Muscle layer of colon (tissue), 2 donors: ENCODE results near the gene MYCN.

ENCODE experiments used
- H3K27ac ChIP-seq: one replicate; pipeline ENCODE4 v1.7.0; 2013; ENCODE audit warnings: low read depth, mild to moderate bottlenecking, low read length, moderate library complexity
- H3K27me3 ChIP-seq, 2 donors: one replicate each; pipeline ENCODE4 v1.7.0; 2013; ENCODE audit warnings: low read length in 2 of 2, mild to moderate bottlenecking in 2 of 2; ENCODE audit not compliant: insufficient read depth in 2 of 2, control insufficient read depth in 1 of 2
- H3K36me3 ChIP-seq: one replicate; pipeline ENCODE4 v1.7.0; 2013; ENCODE audit warnings: mild to moderate bottlenecking, low read length; ENCODE audit not compliant: insufficient read depth
- H3K4me1 ChIP-seq: one replicate; pipeline ENCODE4 v1.7.0; 2013; ENCODE audit warnings: mild to moderate bottlenecking, low read length; ENCODE audit not compliant: insufficient read depth
- H3K4me3 ChIP-seq, 2 donors: one replicate each; pipeline ENCODE4 v1.7.0; 2013; ENCODE audit warnings: low read length in 2 of 2, low read depth in 1 of 2, mild to moderate bottlenecking in 1 of 2, moderate library complexity in 1 of 2
- H3K9ac ChIP-seq: one replicate; pipeline ENCODE4 v1.7.0; 2013; ENCODE audit warnings: low read length
- H3K9me3 ChIP-seq: one replicate; pipeline ENCODE4 v1.7.0; 2013; ENCODE audit warnings: mild to moderate bottlenecking, low read length
- donor health status: abdominal sarcoma.
- donor health status: Adenocarcinoma of cecum.

Gene MYCN

DNA sequence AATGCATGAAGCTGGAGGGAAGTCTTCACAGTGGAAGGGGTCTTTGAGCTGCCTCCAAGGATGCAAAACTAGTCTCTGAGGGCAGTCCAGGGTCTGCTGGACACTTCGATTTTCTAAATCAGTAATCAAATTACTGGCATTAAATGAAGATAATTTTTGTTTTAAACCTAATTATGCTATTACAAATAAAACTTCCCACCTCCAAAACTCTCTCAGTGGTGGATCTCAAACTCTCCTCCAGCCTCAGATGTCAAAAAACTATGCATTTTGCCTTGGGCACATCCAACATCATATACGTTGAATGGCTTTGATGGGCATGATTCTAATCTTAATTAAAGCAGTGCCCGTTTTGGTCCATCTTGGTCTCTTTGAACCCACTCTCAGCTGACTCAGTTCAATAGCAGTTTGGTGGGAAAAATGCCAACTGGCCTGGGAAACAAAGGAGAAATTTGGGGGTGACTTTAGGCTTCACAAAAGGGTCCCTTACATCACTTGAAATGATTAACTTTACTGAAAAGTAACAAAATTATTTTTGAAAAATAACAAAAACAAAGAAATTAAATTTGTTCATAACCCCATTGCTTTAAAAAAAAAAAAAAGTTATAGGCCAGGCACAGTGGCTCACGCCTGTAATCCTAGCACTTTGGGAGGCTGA is 5.9 kb upstream of the MYCN start:
- no peak overlapping the region for H3K4me3 ChIP-seq
- H3K36me3 ChIP-seq, result no peaks in the 10 kb centered on the region
- H3K9ac ChIP-seq, result no peak overlapping the region

DNA sequence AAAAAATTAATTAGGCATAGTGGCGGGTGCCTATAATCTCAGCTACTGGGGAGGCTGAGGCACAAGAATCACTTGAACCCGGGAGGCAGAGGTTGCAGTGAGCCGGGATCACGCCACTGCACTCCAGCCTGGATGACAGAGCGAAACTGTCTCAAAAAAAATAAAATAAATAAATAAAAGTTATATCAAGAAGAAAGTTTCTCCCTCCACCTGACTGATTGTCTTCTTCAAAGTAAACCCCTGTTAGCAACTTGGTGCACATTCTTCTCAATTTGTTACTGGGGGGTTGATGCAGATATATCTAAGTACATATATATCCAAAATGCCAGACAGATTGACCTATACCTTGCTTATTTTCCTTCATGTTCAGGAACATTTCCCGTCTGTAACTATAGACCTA is 5.2 kb upstream of the MYCN start:
- peaks cover 3% of the 10 kb centered on the region for H3K4me1 ChIP-seq
- no peak overlapping the region for H3K9ac ChIP-seq
- peaks cover 0 to 4% of the 10 kb centered on the region in 2 donors for H3K27me3 ChIP-seq
- no peak overlapping the region for H3K4me3 ChIP-seq
- no peaks in the 10 kb centered on the region for H3K36me3 ChIP-seq
- H3K9me3 ChIP-seq, result no peaks in the 10 kb centered on the region
- no peak overlapping the region for H3K27ac ChIP-seq

More for the DNA sequence above, 5.9 kb upstream of the MYCN start:
- H3K9me3 ChIP-seq, result no peaks in the 10 kb centered on the region
- no peak overlapping the region for H3K27ac ChIP-seq
- H3K27me3 ChIP-seq, result no peaks in the 10 kb centered on the region
- peaks cover 2% of the 10 kb centered on the region for H3K4me1 ChIP-seq

DNA sequence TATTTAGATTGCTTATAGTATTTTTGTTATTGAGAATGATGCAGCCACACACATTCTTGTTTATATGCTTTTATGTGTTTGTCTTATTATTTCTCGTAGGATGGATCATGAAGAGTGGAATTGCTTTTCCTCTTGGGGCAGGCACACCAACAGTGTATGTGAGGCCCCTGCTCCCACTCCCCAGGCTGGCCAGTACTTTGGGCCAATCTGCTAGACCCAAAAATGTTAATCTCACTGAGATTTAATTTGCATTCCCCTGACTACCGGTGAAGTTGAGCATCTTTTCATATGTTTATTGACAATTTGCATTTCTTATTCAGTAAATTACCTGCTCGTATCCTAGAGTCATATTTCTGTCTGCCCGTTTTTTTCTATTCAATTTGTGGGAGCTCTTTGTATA is 4.7 kb upstream of the MYCN start:
- peaks cover 4% of the 10 kb centered on the region for H3K4me1 ChIP-seq
- no peak overlapping the region for H3K9ac ChIP-seq
- no peak overlapping the region for H3K4me3 ChIP-seq
- H3K27ac ChIP-seq, result no peak overlapping the region
- no peaks in the 10 kb centered on the region for H3K36me3 ChIP-seq
- peaks cover 0 to 9% of the 10 kb centered on the region in 2 donors for H3K27me3 ChIP-seq
- H3K9me3 ChIP-seq, result no peaks in the 10 kb centered on the region

DNA sequence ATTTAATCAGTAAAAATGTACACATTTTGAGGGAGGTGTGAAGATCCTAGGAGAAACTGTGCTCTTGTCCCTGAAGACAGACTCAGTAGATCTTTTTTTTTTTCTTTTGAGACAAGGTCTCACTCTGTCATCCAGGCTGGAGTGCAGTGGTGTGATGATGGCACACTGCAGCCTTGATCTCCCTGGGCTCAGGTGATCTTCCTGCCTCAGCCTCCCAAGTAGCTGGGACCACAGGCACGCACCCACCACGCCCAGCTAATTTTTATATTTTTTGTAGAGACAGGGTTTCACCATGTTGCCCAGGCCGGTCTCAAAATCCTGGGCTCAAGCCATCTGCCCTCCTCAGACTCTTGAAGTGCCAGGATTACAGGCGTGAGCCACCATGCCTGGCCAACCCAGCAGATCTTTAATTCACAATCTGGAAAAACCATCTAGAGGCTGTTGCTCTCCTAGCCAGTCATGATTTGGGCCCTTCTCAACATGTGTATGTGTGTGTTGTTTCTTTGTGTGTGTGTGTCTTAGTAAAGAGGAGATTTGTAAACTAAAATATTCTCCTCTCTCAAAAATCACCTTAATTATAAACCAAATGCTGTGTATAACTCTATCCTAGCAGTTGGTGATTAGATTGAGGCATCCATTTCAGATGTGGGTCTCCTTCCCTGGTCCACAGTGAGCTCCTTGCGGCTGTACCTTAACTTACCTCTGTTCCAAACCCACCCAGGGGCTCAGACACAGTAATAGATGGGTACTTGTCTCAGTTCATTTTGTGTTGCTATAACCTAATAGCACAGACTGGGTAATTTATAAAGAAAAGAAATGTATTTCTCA is 3.9 kb upstream of the MYCN start:
- Histone ChIP-seq H3K4me1 (peaks cover 12% of the 10 kb centered on the region), H3K9me3 (no peaks in the 10 kb centered on the region), H3K36me3 (no peaks in the 10 kb centered on the region), H3K9ac (no peak overlapping the region), H3K27me3 (peaks cover 4 to 16% of the 10 kb centered on the region in 2 donors), H3K4me3 (no peak overlapping the region), H3K27ac (no peak overlapping the region)

DNA sequence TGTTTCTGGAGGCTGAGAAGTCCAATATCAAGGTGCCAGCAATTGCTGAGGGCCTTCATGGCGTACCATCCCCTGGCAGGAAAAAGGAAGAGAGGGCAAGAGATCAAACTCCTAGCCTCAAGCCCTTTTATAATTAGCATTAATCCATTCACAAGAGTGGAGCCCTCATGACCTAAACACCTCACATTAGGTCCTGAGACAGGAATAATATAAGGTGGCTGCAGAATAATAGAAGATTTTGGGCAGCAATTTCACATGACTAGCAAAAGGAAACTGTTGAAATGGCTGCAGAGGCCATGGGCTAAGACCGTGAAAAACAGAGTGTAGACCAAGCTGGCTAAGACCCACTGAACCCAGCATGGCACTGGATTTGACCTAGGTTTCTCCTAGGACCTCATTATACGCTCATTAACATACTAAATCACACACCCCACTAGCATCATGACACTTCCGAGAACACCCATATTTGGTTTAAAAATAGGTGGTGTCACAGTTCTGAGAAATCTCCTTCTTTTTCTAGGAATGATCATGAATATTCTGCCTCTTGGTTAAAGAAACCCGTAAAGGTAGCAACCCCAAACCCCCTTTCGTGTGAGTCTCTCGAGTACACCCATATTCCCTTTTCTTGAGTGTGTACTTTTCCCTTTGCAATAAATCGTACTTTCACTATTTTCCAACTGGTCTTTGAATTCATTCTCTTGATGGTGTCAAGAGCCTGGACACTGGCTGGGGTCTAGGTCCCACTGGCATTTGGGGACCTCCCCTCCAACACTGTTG is 3.1 kb upstream of the MYCN start:
- Histone ChIP-seq H3K4me3 (no peak overlapping the region), H3K36me3 (no peaks in the 10 kb centered on the region), H3K27ac (no peak overlapping the region), H3K27me3 (peaks cover 4 to 21% of the 10 kb centered on the region in 2 donors), H3K9me3 (no peaks in the 10 kb centered on the region), H3K9ac (no peak overlapping the region), H3K4me1 (peaks cover 12% of the 10 kb centered on the region)

DNA sequence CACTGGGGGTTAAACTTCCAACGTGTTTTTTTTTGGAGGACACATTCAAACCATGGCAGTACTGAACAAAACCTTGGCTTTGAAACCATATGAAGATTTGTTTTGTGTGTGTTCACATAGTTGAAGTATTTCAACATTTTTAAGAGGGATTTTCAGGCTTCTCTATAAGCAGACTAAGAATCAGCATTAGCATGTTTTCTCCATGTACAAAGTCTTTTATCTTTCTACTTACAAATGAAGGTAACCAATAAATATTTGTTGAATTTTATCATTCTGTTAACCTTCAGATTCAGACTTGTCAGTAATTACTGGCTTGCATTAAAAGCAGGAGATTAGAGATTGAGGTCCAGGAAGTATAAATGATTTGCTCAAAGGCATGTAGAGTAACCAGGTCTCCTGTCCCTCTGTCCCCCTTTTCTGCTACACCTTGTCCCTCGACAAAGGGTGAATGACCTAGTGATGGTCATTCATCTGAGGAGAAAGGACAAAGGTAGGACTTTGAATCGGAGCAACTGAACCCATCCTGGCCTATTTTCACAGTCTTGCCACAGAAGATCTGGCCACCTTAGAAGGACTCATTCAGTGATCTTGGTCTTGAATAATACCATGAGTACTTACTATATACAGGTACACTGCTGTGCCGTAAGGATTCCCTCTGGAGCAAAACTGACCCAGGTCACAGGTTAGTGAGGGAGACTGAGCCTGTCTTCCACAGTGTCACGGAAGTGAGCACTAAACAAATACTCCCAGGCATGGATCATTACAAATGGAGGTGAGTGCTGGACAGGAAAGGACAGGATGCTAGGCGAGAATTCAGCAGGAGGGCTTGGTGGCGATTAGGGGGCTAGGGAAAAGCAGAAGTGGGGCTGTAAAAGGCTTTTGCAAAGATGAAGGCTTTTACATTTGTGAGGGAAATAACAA is 2.2 kb upstream of the MYCN start:
- Histone ChIP-seq H3K4me3 (no peak overlapping the region), H3K9me3 (no peaks in the 10 kb centered on the region), H3K9ac (no peak overlapping the region), H3K36me3 (no peaks in the 10 kb centered on the region), H3K4me1 (peaks cover 12% of the 10 kb centered on the region), H3K27ac (no peak overlapping the region), H3K27me3 (peaks cover 4 to 26% of the 10 kb centered on the region in 2 donors)

DNA sequence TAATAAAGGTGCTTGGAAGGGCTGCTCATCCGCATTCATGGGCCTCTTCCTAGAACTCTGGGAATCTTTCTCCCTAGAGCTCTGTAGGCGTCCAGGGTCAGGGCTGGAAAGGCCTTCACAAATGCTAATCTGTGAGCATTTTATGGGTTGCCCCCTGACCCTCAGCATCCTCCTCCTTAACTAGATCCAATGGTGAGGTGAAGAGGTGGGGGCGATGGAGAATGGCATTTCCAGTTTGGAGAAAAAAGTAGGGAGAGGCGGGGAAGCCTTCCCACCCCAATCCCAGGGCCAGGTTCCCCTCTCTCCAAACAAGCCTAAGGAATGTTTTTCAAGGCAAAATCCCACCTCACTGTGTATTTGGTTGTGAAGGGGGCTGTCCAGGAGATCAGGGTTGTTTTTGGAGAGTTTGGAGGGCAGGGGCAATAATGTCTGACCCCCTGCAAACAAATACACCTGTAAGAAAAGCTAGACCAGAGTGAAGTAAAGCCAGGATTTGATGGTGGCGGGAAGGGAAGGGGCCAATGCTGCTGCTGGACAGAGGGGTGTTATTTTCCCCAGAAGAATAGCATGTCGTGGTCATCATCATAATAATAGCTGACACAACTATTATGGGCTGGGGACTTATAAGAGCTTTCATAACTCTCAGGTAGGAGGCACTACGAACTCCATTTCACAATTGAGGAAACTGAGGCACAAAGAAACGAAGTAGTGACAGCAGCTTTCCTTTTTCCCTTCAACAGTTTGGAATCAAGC is 1.4 kb upstream of the MYCN start:
- peaks cover 4 to 33% of the 10 kb centered on the region in 2 donors for H3K27me3 ChIP-seq
- H3K27ac ChIP-seq, result no peak overlapping the region
- H3K4me1 ChIP-seq, result peaks cover 12% of the 10 kb centered on the region
- H3K9me3 ChIP-seq, result no peaks in the 10 kb centered on the region
- no peak overlapping the region for H3K9ac ChIP-seq
- H3K36me3 ChIP-seq, result no peaks in the 10 kb centered on the region
- H3K4me3 ChIP-seq, result peak overlapping the region in 1 of 2 donors; percentile 78

DNA sequence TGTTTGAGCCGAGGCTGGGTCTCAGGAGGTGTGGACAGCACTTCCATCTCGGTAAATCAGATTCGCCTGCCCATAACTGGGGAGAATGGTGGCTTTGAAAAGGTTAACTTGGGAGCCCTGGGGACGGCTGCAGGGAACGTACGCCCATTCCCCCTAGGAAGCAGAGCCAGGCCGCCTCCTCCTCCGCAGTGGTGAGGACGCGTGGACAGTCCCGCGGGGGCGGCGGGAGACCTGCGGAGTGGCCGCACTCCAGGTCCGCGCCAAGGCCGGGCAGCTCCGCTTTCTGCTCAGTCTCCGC is 845 bp upstream of the MYCN start:
- Histone ChIP-seq H3K27me3 (peaks cover 4 to 33% of the 10 kb centered on the region in 2 donors), H3K4me3 (peak overlapping the region; percentile 37 to 78), H3K36me3 (no peaks in the 10 kb centered on the region), H3K9me3 (no peaks in the 10 kb centered on the region), H3K9ac (no peak overlapping the region), H3K27ac (no peak overlapping the region), H3K4me1 (peaks cover 12% of the 10 kb centered on the region)

DNA sequence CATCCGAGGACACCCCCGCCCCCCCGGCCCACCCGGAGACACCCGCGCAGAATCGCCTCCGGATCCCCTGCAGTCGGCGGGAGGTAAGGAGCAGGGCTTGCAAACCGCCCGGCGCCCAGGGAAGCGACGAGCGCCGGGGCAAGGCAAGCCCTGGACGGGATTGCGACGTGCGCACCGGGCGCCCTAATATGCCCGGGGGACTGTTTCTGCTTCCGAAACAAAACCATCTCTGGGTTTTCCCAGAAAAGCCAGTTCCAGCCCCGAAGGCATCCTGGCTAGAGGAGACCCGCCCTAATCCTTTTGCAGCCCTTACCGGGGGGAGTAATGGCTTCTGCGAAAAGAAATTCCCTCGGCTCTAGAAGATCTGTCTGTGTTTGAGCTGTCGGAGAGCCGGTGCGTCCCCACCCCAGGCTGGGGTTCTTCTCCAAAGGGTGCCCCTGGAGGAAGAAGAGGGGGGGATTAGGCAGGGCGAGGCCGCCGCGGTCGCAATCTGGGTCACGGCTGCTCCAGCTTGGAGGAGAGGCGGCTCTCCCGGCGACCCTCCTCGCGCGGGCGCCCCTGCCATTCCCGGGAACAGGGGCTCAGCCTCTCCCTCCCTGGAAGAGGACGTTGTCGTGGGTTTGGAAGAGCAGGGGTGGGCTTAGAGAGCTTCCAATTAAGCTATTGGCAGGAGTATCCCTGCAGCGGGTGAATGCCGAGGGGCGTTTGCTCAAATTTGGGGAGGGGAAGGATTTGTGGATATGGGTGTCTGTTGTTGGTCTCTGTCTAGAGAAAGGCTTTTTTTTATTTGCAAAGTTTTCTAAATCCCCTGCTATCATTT is 521 bp downstream of the MYCN start:
- Histone ChIP-seq H3K27me3 (peaks cover 4 to 33% of the 10 kb centered on the region in 2 donors), H3K4me1 (peaks cover 12% of the 10 kb centered on the region), H3K9me3 (no peaks in the 10 kb centered on the region), H3K9ac (no peak overlapping the region), H3K27ac (no peak overlapping the region), H3K4me3 (peak overlapping the region in 1 of 2 donors; percentile 78), H3K36me3 (no peaks in the 10 kb centered on the region)

DNA sequence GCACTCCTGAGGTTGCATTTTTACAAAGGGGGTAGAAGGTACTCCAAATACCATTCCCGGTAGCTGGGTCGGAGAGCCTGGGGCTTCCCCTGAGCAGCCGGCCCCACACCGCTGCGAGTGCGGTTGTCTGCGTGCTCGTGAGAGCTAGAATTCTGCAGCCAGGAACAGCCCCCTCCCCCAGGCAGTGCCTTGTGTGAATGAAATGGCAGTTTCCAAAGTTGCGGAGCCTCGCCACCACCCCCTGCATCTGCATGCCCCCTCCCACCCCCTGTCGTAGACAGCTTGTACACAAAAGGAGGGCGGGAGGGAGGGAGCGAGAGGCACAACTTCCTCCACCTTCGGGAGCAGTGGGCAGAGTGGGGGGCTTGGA is 1.1 kb downstream of the MYCN start:
- Histone ChIP-seq H3K9ac (no peak overlapping the region), H3K27ac (no peak overlapping the region), H3K4me1 (peaks cover 12% of the 10 kb centered on the region), H3K4me3 (peak overlapping the region in 1 of 2 donors; percentile 32), H3K9me3 (no peaks in the 10 kb centered on the region), H3K36me3 (no peaks in the 10 kb centered on the region), H3K27me3 (peaks cover 4 to 33% of the 10 kb centered on the region in 2 donors)
